ENCODE results near the gene METAP1. TPM values are rescaled to one million over a fixed set of nuclear protein-coding genes. Genes with fewer than 3 reads are reported as not detected.
A peak's percentile ranks its signal among the peaks of the same experiment; 100 is the strongest.

The METAP1 gene
- total and polyA plus RNA-seq, 2 donors (not counting 1 experiment from before 2014, with no cell fraction given): 38.5 to 76.4 TPM

- no peak for TF ChIP-seq EZH2 (IDR thresholded peaks at IDR 0.05; ENCODE audit: low read length, missing control alignments)
- no peak for TF ChIP-seq CTCF (conservative IDR thresholded peaks at IDR 0.05 in 1 of 2, IDR thresholded peaks at IDR 0.05 in 1 of 2; ENCODE audit: low read depth in 1 of 2, low read length in 2 of 2)
- Histone ChIP-seq H3K27ac (ENCODE audit: insufficient read depth, low read length) (no peak overlapping the region), H3K9ac (ENCODE audit: insufficient read depth, low read length) (no peak overlapping the region), H3K36me3 (ENCODE audit: control insufficient read depth, insufficient read depth, low read length) (no peaks in the 10 kb centered on the region), H3K4me1 (ENCODE audit: control insufficient read depth, extremely low read depth, insufficient read depth, low read length) (no peaks in the 10 kb centered on the region), H3K4me2 (ENCODE audit: extremely low read depth, insufficient read depth, low read length) (no peak overlapping the region), H4K20me1 (ENCODE audit: control insufficient read depth, extremely low read depth, insufficient read depth, low read length) (no peaks in the 10 kb centered on the region), H2AFZ (ENCODE audit: low read length) (no peak overlapping the region), H3K9me3 (ENCODE audit: control insufficient read depth, insufficient read depth, low read depth, low read length) (no peaks in the 10 kb centered on the region), H3K4me3 (replicated peaks in 1 of 4; ENCODE audit: control extremely low read depth in 1 of 4, insufficient read depth in 1 of 4, low read depth in 3 of 4, low read length in 4 of 4) (no peak overlapping the region), H3K27me3 (ENCODE audit: control insufficient read depth, insufficient read depth, low read length) (no peaks in the 10 kb centered on the region), H3K79me2 (ENCODE audit: control insufficient read depth, insufficient read depth, low read length) (peaks cover 26% of the 10 kb centered on the region)
- DNase-seq (ENCODE audit: low read depth in 2 of 2): peak in 1 of 2 donors; percentile 54
Measured at GRCh38 chr4:99028187-99028586, 32.7 kb downstream of the METAP1 start.

- H2AFZ ChIP-seq (ENCODE audit: low read length): no peak overlapping the region
- no peaks in the 10 kb centered on the region for H3K9me3 ChIP-seq (ENCODE audit: control insufficient read depth, insufficient read depth, low read depth, low read length)
- H3K36me3 ChIP-seq (ENCODE audit: control insufficient read depth, insufficient read depth, low read length): no peaks in the 10 kb centered on the region
- no peak overlapping the region for H3K4me3 ChIP-seq (replicated peaks in 1 of 4; ENCODE audit: control extremely low read depth in 1 of 4, insufficient read depth in 1 of 4, low read depth in 3 of 4, low read length in 4 of 4)
- H3K4me2 ChIP-seq (ENCODE audit: extremely low read depth, insufficient read depth, low read length): no peak overlapping the region
- H3K27ac ChIP-seq (ENCODE audit: insufficient read depth, low read length): no peak overlapping the region
- TF ChIP-seq CTCF (conservative IDR thresholded peaks at IDR 0.05 in 1 of 2, IDR thresholded peaks at IDR 0.05 in 1 of 2; ENCODE audit: low read depth in 1 of 2, low read length in 2 of 2) (no peak), EZH2 (IDR thresholded peaks at IDR 0.05; ENCODE audit: low read length, missing control alignments) (no peak)
- DNase-seq (ENCODE audit: low read depth in 2 of 2): no peak
- peaks cover 21% of the 10 kb centered on the region for H3K79me2 ChIP-seq (ENCODE audit: control insufficient read depth, insufficient read depth, low read length)
- H4K20me1 ChIP-seq (ENCODE audit: control insufficient read depth, extremely low read depth, insufficient read depth, low read length): no peaks in the 10 kb centered on the region
- H3K9ac ChIP-seq (ENCODE audit: insufficient read depth, low read length): no peak overlapping the region
- H3K4me1 ChIP-seq (ENCODE audit: control insufficient read depth, extremely low read depth, insufficient read depth, low read length): no peaks in the 10 kb centered on the region
- H3K27me3 ChIP-seq (ENCODE audit: control insufficient read depth, insufficient read depth, low read length): no peaks in the 10 kb centered on the region
Measured at GRCh38 chr4:99029018-99029735, 33.7 kb downstream of the METAP1 start.

- H3K27me3 ChIP-seq (ENCODE audit: control insufficient read depth, insufficient read depth, low read length): no peaks in the 10 kb centered on the region
- no peaks in the 10 kb centered on the region for H3K9me3 ChIP-seq (ENCODE audit: control insufficient read depth, insufficient read depth, low read depth, low read length)
Measured at GRCh38 chr4:99029852-99030251, 34.3 kb downstream of the METAP1 start.

More at GRCh38 chr4:99029852-99030251, 34.3 kb downstream of the METAP1 start:
- DNase-seq (ENCODE audit: low read depth in 2 of 2): peak in 1 of 2 donors; percentile 74
- Histone ChIP-seq H3K27ac (ENCODE audit: insufficient read depth, low read length) (no peak overlapping the region), H2AFZ (ENCODE audit: low read length) (no peak overlapping the region), H3K36me3 (ENCODE audit: control insufficient read depth, insufficient read depth, low read length) (no peaks in the 10 kb centered on the region), H3K4me2 (ENCODE audit: extremely low read depth, insufficient read depth, low read length) (no peak overlapping the region), H3K9ac (ENCODE audit: insufficient read depth, low read length) (no peak overlapping the region), H3K4me1 (ENCODE audit: control insufficient read depth, extremely low read depth, insufficient read depth, low read length) (no peaks in the 10 kb centered on the region), H4K20me1 (ENCODE audit: control insufficient read depth, extremely low read depth, insufficient read depth, low read length) (no peaks in the 10 kb centered on the region), H3K4me3 (replicated peaks in 1 of 4; ENCODE audit: control extremely low read depth in 1 of 4, insufficient read depth in 1 of 4, low read depth in 3 of 4, low read length in 4 of 4) (no peak overlapping the region), H3K79me2 (ENCODE audit: control insufficient read depth, insufficient read depth, low read length) (peaks cover 19% of the 10 kb centered on the region)
- TF ChIP-seq EZH2 (IDR thresholded peaks at IDR 0.05; ENCODE audit: low read length, missing control alignments): no peak
- no peak for TF ChIP-seq CTCF (conservative IDR thresholded peaks at IDR 0.05 in 1 of 2, IDR thresholded peaks at IDR 0.05 in 1 of 2; ENCODE audit: low read depth in 1 of 2, low read length in 2 of 2)
